AG09319 (cell line): Measurements from ENCODE around the gene C2CD3.

ENCODE experiments used
- DNase-seq: peaks from one replicate; pipeline ENCODE4 v3.0.0-alpha.2; 2010; ENCODE audit warnings: low read depth; ENCODE audit errors: extremely low read depth
- CTCF ChIP-seq: IDR thresholded peaks from 2 replicates; pipeline ENCODE4 v1.5.1; 2011; ENCODE audit warnings: low read depth, mild to moderate bottlenecking, inconsistent platforms, low read length, moderate library complexity

Gene C2CD3

GRCh38 chr11:74157169-74157568 is 13.6 kb downstream of the C2CD3 start:
- DNase-seq = no peak
- no peak for TF ChIP-seq CTCF

- no peak for TF ChIP-seq CTCF
- no peak for DNase-seq
Observed at GRCh38 chr11:74154620-74155281, 16.1 kb downstream of the C2CD3 start.

- TF ChIP-seq CTCF = no peak
- DNase-seq = no peak
Observed at GRCh38 chr11:74153224-74153623, 17.6 kb downstream of the C2CD3 start.

GRCh38 chr11:74147199-74147929 is 23.4 kb downstream of the C2CD3 start:
- TF ChIP-seq CTCF = no peak

GRCh38 chr11:74144592-74144991 is 26.2 kb downstream of the C2CD3 start:
- TF ChIP-seq CTCF = no peak

More at GRCh38 chr11:74147199-74147929, 23.4 kb downstream of the C2CD3 start:
- DNase-seq = no peak

GRCh38 chr11:74142624-74143023 is 28.2 kb downstream of the C2CD3 start:
- no peak for TF ChIP-seq CTCF
- no peak for DNase-seq

More at GRCh38 chr11:74144592-74144991, 26.2 kb downstream of the C2CD3 start:
- DNase-seq = no peak

GRCh38 chr11:74141908-74142307 is 28.9 kb downstream of the C2CD3 start:
- TF ChIP-seq CTCF = no peak
- no peak for DNase-seq
